MCF 10A (cell line): Measurements from ENCODE around the gene PPFIBP2. TPM values are rescaled to one million over a fixed set of nuclear protein-coding genes. Genes with fewer than 3 reads are reported as not detected.
A peak's percentile ranks its signal among the peaks of the same experiment; 100 is the strongest.

Experiments
- BruUV-seq: library from RNA; stranded (reverse); fragments of 400-500 nt; replicated peaks from 2 replicates; lab custom pipeline; 2021; lab: Mats Ljungman, UMichigan
- CTCF ChIA-PET: fragments of 300-600 bp; sonication (Branson Sonifier 250); formaldehyde crosslinking; extraction: SDS; loops from one replicate; lab custom pipeline; 2021; ENCODE audit warnings: antibody characterized with exemption, inconsistent platforms; lab: Yijun Ruan, JAX
- POLR2A ChIA-PET: fragments of 300-600, 350-650 bp; sonication (Branson Sonifier 250); formaldehyde crosslinking; extraction: SDS; loops from one replicate; lab custom pipeline; 2020; ENCODE audit warnings: antibody characterized with exemption, inconsistent platforms; lab: Yijun Ruan, JAX
- DNase-seq: peaks from one replicate; pipeline ENCODE4 v3.0.0-alpha.2; 2018; ENCODE audit not compliant: unreplicated experiment
- H3K27ac Mint-ChIP-seq: one replicate; pipeline ENCODE4 v1.8.0; 2022; ENCODE audit warnings: mild to moderate bottlenecking, low read depth, mixed read lengths; ENCODE audit not compliant: unreplicated experiment
- H3K27me3 Mint-ChIP-seq: one replicate; pipeline ENCODE4 v1.8.0; 2022; ENCODE audit warnings: mixed read lengths; ENCODE audit not compliant: insufficient read depth, unreplicated experiment
- H3K36me3 Mint-ChIP-seq: one replicate; pipeline ENCODE4 v1.8.0; 2022; ENCODE audit warnings: mild to moderate bottlenecking, moderate library complexity, mixed read lengths; ENCODE audit not compliant: insufficient read depth, unreplicated experiment
- H3K4me1 Mint-ChIP-seq: one replicate; pipeline ENCODE4 v1.8.0; 2022; ENCODE audit warnings: mixed read lengths; ENCODE audit not compliant: insufficient read depth, unreplicated experiment
- H3K4me3 Mint-ChIP-seq: one replicate; pipeline ENCODE4 v1.8.0; 2022; ENCODE audit warnings: mild to moderate bottlenecking, moderate library complexity, mixed read lengths; ENCODE audit not compliant: unreplicated experiment
- H3K9me3 Mint-ChIP-seq: one replicate; pipeline ENCODE4 v1.8.0; 2022; ENCODE audit warnings: mixed read lengths; ENCODE audit not compliant: unreplicated experiment
- CTCF ChIP-seq: fragments of 200-600 bp; IDR thresholded peaks from one replicate; pipeline ENCODE4 v1.8.0; 2022; ENCODE audit warnings: antibody characterized with exemption, mild to moderate bottlenecking; ENCODE audit not compliant: unreplicated experiment
- intact Hi-C: fragments of 100-400 bp; cut with micrococcal nuclease; formaldehyde crosslinking; loops from 2 replicates; pipeline ENCODE4 v1.14.1; 2022
- total RNA-seq: library from RNA; stranded (reverse); gene quantifications from 2 replicates; pipeline ENCODE4 v1.2.3, GENCODE V29; 2022

The PPFIBP2 gene
- total RNA-seq, 1 experiment from 2014 or later = 3.5 TPM

- DNase-seq = peak; percentile 67
- peaks cover 11% of the 10 kb centered on the region for H3K4me1 Mint-ChIP-seq
- no peaks in the 10 kb centered on the region for H3K27me3 Mint-ChIP-seq
- no peaks in the 10 kb centered on the region for H3K9me3 Mint-ChIP-seq
- intact Hi-C loops = no loop called here
- ChIA-PET POLR2A (interaction anchor here (0.7 to 1.2 kb wide), 5 partner anchors 14 to 1297 kb away, joined by 3 to 5 read pairs (median 3); no protein-coding TSS in a partner anchor), CTCF (interaction anchor here (0.7 to 7.3 kb wide), 12 partner anchors 8 to 125 kb away, joined by 3 to 53 read pairs (median 3); no protein-coding TSS in a partner anchor)
- no TSS peak for BruUV-seq
- no peak for TF ChIP-seq CTCF
- H3K27ac Mint-ChIP-seq = peak overlapping the region; percentile 62
- H3K4me3 Mint-ChIP-seq = no peak overlapping the region
- no peaks in the 10 kb centered on the region for H3K36me3 Mint-ChIP-seq
Measured at GRCh38 chr11:7637447-7638157, 123.8 kb downstream of the PPFIBP2 start.

GRCh38 chr11:7638710-7639642 lies 125.2 kb downstream of the PPFIBP2 start:
- no peak overlapping the region for H3K27ac Mint-ChIP-seq
- H3K4me3 Mint-ChIP-seq = no peak overlapping the region
- no peaks in the 10 kb centered on the region for H3K36me3 Mint-ChIP-seq
- intact Hi-C loops = no loop called here
- no peaks in the 10 kb centered on the region for H3K9me3 Mint-ChIP-seq
- TF ChIP-seq CTCF = no peak
- DNase-seq = no peak
- peaks cover 11% of the 10 kb centered on the region for H3K4me1 Mint-ChIP-seq
- CTCF ChIA-PET = interaction anchor here (0.7 to 7.3 kb wide), 10 partner anchors 9 to 936 kb away, joined by 3 to 53 read pairs (median 4); partner anchors contain the start of genes EIF3F and PPFIBP2
- POLR2A ChIA-PET = interaction anchor here (1.1 kb wide), 1 partner anchor 9 kb away, joined by 5 read pairs; no protein-coding TSS in a partner anchor
- BruUV-seq = no TSS peak
- no peaks in the 10 kb centered on the region for H3K27me3 Mint-ChIP-seq

GRCh38 chr11:7639643-7640025 lies 125.8 kb downstream of the PPFIBP2 start:
- intact Hi-C loops = no loop called here
- TSS peak; percentile 91 for BruUV-seq
- no peaks in the 10 kb centered on the region for H3K9me3 Mint-ChIP-seq
- no peaks in the 10 kb centered on the region for H3K27me3 Mint-ChIP-seq
- CTCF ChIA-PET = interaction anchor here (0.7 to 7.3 kb wide), 9 partner anchors 9 to 937 kb away, joined by 3 to 53 read pairs (median 4); partner anchors contain the start of genes EIF3F and PPFIBP2
- POLR2A ChIA-PET = interaction anchor here (1.1 kb wide), 1 partner anchor 9 kb away, joined by 5 read pairs; no protein-coding TSS in a partner anchor
- no peak overlapping the region for H3K27ac Mint-ChIP-seq
- peaks cover 11% of the 10 kb centered on the region for H3K4me1 Mint-ChIP-seq
- TF ChIP-seq CTCF = no peak
- DNase-seq = peak; percentile 64
- no peaks in the 10 kb centered on the region for H3K36me3 Mint-ChIP-seq
- H3K4me3 Mint-ChIP-seq = no peak overlapping the region

DNA sequence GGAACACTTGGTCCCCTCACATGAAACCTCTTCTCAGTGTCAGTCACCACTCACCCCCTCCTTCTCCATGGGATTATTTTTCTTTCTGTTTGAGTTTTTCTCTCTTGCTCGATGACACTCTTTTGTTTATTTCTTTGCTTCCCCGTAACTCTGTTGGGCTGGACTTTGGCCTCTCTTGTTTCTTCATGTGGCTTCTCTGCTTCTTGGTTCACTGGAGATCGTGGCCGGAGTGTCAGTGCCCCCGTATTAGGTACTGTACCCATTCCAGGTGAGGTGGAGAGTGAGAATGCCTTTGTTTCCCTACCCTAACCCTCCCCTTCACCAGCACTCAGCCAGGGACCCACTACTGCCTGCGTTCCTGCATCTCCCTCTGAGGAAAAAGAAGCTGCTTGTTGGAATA lies 127.0 kb downstream of the PPFIBP2 start:
- no peak overlapping the region for H3K27ac Mint-ChIP-seq
- H3K27me3 Mint-ChIP-seq = no peaks in the 10 kb centered on the region
- no peak overlapping the region for H3K4me3 Mint-ChIP-seq
- no peak for DNase-seq
- H3K36me3 Mint-ChIP-seq = no peaks in the 10 kb centered on the region
- H3K9me3 Mint-ChIP-seq = no peaks in the 10 kb centered on the region
- no TSS peak for BruUV-seq
- POLR2A ChIA-PET = no interaction called here
- CTCF ChIA-PET = interaction anchor here (0.9 to 7.3 kb wide), 3 partner anchors 10 to 69 kb away, joined by 4 to 53 read pairs (median 37); no protein-coding TSS in a partner anchor
- intact Hi-C loops = no loop called here
- peaks cover 11% of the 10 kb centered on the region for H3K4me1 Mint-ChIP-seq
- no peak for TF ChIP-seq CTCF
